ENCODE results near the gene SLC25A3. TPM values are rescaled to one million over a fixed set of nuclear protein-coding genes. Genes with fewer than 3 reads are reported as not detected.

SLC25A3 gene
- total RNA-seq, 2 donors from 2014 or later = 522 to 531 TPM

DNA sequence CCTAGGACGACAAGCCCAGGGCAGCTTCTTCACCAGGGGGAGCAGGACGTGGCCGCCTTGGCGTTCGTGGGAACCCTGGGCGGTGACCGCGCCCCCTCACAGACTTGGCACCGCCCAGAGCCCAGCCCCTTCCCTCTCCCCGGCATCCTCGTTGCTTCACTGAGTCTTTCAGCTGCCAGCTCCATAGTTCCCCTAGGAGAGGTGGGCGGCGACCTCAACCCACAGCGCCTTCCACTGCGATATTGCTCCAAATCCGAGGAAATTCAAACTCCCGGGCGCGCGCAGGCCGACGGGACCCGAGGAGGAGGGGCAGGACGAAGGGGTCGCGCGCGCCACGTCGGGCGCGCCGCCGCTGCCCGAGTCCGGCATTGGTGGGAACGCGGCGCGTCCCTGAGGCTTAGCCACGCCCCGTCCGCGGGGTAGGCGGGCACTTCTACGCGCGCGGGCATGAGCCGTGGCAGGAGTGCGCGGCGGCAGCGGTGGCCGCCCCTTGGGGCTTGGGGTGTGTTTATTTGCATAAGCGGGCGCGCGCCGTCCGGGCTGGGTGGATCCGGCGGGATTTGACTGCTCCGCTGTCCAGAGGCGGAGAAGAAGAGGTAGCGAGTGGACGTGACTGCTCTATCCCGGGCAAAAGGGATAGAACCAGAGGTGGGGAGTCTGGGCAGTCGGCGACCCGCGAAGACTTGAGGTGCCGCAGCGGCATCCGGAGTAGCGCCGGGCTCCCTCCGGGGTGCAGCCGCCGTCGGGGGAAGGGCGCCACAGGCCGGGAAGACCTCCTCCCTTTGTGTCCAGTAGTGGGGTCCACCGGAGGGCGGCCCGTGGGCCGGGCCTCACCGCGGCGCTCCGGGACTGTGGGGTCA is 51.5 kb downstream of the SLC25A3 start, which contains the start of the genes APAF1 and IKBIP:
Gene APAF1, plus strand, starts transcription at position 579 of the 860 bp plus-strand sequence. CDS start 3,070 bp downstream, outside the sequence.
Gene IKBIP, minus strand, starts transcription at position 77 of the 860 bp plus-strand sequence. CDS start 87 bp downstream, outside the sequence.
- WGBS, 2 experiments (ENCODE audit: insufficient coverage in 1 of 2, insufficient read length in 1 of 2) = 0% methylated on average over 12 to 91 of the region's 91 CpGs
- peak within 1 kb of the TSS; percentile 100 for H3K4me3 ChIP-seq (ENCODE audit: low read length)
- H3K9me3 ChIP-seq (ENCODE audit: control insufficient read depth, low read length) = no peaks in the 10 kb centered on the region
- peaks cover 23% of the 10 kb centered on the region for H3K36me3 ChIP-seq (ENCODE audit: control insufficient read depth, insufficient read depth, low read length)
- H3K27me3 Mint-ChIP-seq (ENCODE audit: insufficient read depth) = no peaks in the 10 kb centered on the region
- peak within 1 kb of the TSS; percentile 92 for H3K27ac ChIP-seq (ENCODE audit: low read depth, low read length)
- no peaks in the 10 kb centered on the region for H3K4me1 ChIP-seq (ENCODE audit: control insufficient read depth, insufficient read depth, low read length)
- H3K27ac Mint-ChIP-seq = peak within 1 kb of the TSS; percentile 94
- no peaks in the 10 kb centered on the region for H3K9me3 Mint-ChIP-seq
- TF ChIP-seq, protein P1, sequence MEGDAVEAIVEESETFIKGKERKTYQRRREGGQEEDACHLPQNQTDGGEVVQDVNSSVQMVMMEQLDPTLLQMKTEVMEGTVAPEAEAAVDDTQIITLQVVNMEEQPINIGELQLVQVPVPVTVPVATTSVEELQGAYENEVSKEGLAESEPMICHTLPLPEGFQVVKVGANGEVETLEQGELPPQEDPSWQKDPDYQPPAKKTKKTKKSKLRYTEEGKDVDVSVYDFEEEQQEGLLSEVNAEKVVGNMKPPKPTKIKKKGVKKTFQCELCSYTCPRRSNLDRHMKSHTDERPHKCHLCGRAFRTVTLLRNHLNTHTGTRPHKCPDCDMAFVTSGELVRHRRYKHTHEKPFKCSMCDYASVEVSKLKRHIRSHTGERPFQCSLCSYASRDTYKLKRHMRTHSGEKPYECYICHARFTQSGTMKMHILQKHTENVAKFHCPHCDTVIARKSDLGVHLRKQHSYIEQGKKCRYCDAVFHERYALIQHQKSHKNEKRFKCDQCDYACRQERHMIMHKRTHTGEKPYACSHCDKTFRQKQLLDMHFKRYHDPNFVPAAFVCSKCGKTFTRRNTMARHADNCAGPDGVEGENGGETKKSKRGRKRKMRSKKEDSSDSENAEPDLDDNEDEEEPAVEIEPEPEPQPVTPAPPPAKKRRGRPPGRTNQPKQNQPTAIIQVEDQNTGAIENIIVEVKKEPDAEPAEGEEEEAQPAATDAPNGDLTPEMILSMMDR (conservative IDR thresholded peaks at IDR 0.05) = peak; percentile 15
- H3K9ac ChIP-seq (ENCODE audit: extremely low read depth, low read length, poor library complexity, severe bottlenecking) = peak within 1 kb of the TSS; percentile 64
- H3K4me3 Mint-ChIP-seq = peak within 1 kb of the TSS; percentile 90
- no peaks in the 10 kb centered on the region for H3K27me3 ChIP-seq (ENCODE audit: control insufficient read depth, insufficient read depth, low read length, poor library complexity, severe bottlenecking)
- H3K36me3 Mint-ChIP-seq (ENCODE audit: low read depth) = peaks cover 11% of the 10 kb centered on the region
- DNase-seq = peak; percentile 100
- peaks cover 9% of the 10 kb centered on the region for H3K4me1 Mint-ChIP-seq

DNA sequence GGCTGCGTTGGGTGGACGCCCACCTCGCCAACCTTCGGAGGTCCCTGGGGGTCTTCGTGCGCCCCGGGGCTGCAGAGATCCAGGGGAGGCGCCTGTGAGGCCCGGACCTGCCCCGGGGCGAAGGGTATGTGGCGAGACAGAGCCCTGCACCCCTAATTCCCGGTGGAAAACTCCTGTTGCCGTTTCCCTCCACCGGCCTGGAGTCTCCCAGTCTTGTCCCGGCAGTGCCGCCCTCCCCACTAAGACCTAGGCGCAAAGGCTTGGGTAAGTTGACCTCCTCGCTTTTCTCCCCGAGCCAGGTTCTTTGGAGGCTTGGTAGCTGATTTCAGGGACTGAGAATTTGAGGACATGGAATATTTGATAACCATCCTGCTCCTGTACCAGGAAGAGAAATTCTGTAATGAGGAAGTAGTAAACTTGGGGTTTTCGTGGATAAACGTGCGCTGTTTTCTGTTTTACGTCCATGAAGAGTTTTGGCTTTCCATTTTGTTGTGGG is 52.1 kb downstream of the SLC25A3 start:
- Histone ChIP-seq H3K9ac (ENCODE audit: extremely low read depth, low read length, poor library complexity, severe bottlenecking) (peak overlapping the region; percentile 64), H3K9me3 (ENCODE audit: control insufficient read depth, low read length) (no peaks in the 10 kb centered on the region), H3K27ac (ENCODE audit: low read depth, low read length) (peak overlapping the region; percentile 92), H3K27me3 (ENCODE audit: control insufficient read depth, insufficient read depth, low read length, poor library complexity, severe bottlenecking) (no peaks in the 10 kb centered on the region), H3K4me1 (ENCODE audit: control insufficient read depth, insufficient read depth, low read length) (no peaks in the 10 kb centered on the region), H3K36me3 (ENCODE audit: control insufficient read depth, insufficient read depth, low read length) (peaks cover 30% of the 10 kb centered on the region), H3K4me3 (ENCODE audit: low read length) (peak overlapping the region; percentile 100)
- Mint-ChIP-seq H3K4me1 (peaks cover 9% of the 10 kb centered on the region), H3K27me3 (ENCODE audit: insufficient read depth) (no peaks in the 10 kb centered on the region), H3K9me3 (no peaks in the 10 kb centered on the region), H3K4me3 (peak overlapping the region; percentile 90), H3K27ac (peak overlapping the region; percentile 45), H3K36me3 (ENCODE audit: low read depth) (peaks cover 16% of the 10 kb centered on the region)
- TF ChIP-seq, protein P1 (conservative IDR thresholded peaks at IDR 0.05) = no peak
- peak; percentile 79 for DNase-seq
- WGBS, 2 experiments (ENCODE audit: insufficient coverage in 1 of 2, insufficient read length in 1 of 2) = 4 to 7% methylated on average over 7 to 24 of the region's 24 CpGs

DNA sequence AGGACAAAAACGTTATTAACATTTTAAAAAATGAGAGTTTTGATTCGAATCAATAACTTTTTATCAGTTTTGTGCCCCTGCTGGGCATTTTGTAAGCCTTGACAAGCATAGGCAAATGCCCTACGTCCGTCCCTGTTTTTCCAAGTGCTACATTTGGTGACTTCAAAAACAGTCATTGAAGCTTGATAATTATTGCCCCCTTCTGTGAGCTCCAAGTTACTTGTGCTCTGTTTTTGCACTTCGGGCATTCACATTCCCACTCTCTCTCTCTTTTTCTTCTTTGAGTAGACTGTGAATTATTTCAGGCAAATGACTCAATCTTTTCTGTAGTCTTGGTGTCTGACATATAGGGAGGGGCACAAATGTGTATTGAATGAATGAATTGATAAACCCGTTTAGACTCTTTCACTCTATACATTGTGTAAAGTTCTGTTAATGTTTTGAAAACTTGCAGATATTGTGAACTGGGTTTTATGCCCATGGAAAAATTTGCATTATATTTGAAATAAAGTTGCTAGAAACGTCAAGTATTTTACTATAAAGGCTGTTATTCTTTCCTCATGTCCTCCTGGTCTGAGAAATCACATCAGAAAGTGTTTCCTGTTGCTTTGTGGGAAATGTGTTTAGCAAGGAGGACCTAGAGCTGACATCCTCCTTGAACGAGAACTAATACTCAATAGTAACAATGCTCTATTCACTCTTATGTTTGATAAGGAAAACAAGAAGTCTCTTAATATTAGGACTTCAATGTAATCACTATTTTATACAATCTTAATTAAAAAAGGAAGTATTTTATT is 53.0 kb downstream of the SLC25A3 start:
- Histone ChIP-seq H3K36me3 (ENCODE audit: control insufficient read depth, insufficient read depth, low read length) (peaks cover 38% of the 10 kb centered on the region), H3K27me3 (ENCODE audit: control insufficient read depth, insufficient read depth, low read length, poor library complexity, severe bottlenecking) (no peaks in the 10 kb centered on the region), H3K9ac (ENCODE audit: extremely low read depth, low read length, poor library complexity, severe bottlenecking) (peak overlapping the region; percentile 64), H3K4me1 (ENCODE audit: control insufficient read depth, insufficient read depth, low read length) (no peaks in the 10 kb centered on the region), H3K4me3 (ENCODE audit: low read length) (peak overlapping the region; percentile 100), H3K27ac (ENCODE audit: low read depth, low read length) (no peak overlapping the region), H3K9me3 (ENCODE audit: control insufficient read depth, low read length) (no peaks in the 10 kb centered on the region)
- Mint-ChIP-seq H3K36me3 (ENCODE audit: low read depth) (peaks cover 21% of the 10 kb centered on the region), H3K27ac (no peak overlapping the region), H3K4me3 (peak overlapping the region; percentile 90), H3K4me1 (peaks cover 9% of the 10 kb centered on the region), H3K9me3 (no peaks in the 10 kb centered on the region), H3K27me3 (ENCODE audit: insufficient read depth) (no peaks in the 10 kb centered on the region)
- DNase-seq = no peak
- 39 to 41% methylated on average over 3 to 7 of the region's 8 CpGs for WGBS, 2 experiments (ENCODE audit: insufficient coverage in 1 of 2, insufficient read length in 1 of 2)
- TF ChIP-seq, protein P1 (conservative IDR thresholded peaks at IDR 0.05) = peak; percentile 32

Data from endodermal cell (in vitro differentiated cells).